Fibroblast of villous mesenchyme (primary cell): ENCODE results near the gene IL36B. TPM values are rescaled to one million over a fixed set of nuclear protein-coding genes. Genes with fewer than 3 reads are reported as not detected.

Source experiments
- DNase-seq: peaks from one replicate; pipeline ENCODE4 v3.0.0-alpha.2; 2010; ENCODE audit warnings: low read depth
- H3K4me3 ChIP-seq: 2 replicates; pipeline ENCODE4 v1.5.1; 2011; ENCODE audit warnings: low read depth, mild to moderate bottlenecking, low read length
- CTCF ChIP-seq: IDR thresholded peaks from 2 replicates; pipeline ENCODE4 v1.5.1; 2012; ENCODE audit warnings: low read depth, mild to moderate bottlenecking, low read length; ENCODE audit not compliant: insufficient read depth
- total RNA-seq: library from RNA; depleted of rRNA; stranded (reverse); fragments of >200 nt; gene quantifications from 2 replicates; pipeline ENCODE4 v1.2.3, GENCODE V29; 2012

IL36B gene
- total RNA-seq, 1 donor: not detected

GRCh38 chr2:113081488-113082210 lies 29.0 kb upstream of the IL36B start:
- no peak overlapping the region for H3K4me3 ChIP-seq
- TF ChIP-seq CTCF: no peak
- no peak for DNase-seq

- H3K4me3 ChIP-seq: no peak overlapping the region
- DNase-seq: peak; percentile 6
These were observed 27.5 kb upstream of the IL36B start for GRCh38 chr2:113080134-113080533.

GRCh38 chr2:113079131-113079530 lies 26.5 kb upstream of the IL36B start:
- no peak for DNase-seq
- TF ChIP-seq CTCF: no peak
- H3K4me3 ChIP-seq: no peak overlapping the region

More at GRCh38 chr2:113080134-113080533, 27.5 kb upstream of the IL36B start:
- TF ChIP-seq CTCF: peak; percentile 72

- no peak for DNase-seq
- no peak overlapping the region for H3K4me3 ChIP-seq
- TF ChIP-seq CTCF: no peak
These were observed 25.7 kb upstream of the IL36B start for GRCh38 chr2:113078350-113078839.

GRCh38 chr2:113077921-113078320 lies 25.3 kb upstream of the IL36B start:
- TF ChIP-seq CTCF: no peak
- H3K4me3 ChIP-seq: no peak overlapping the region

GRCh38 chr2:113076954-113077669 lies 24.4 kb upstream of the IL36B start:
- TF ChIP-seq CTCF: no peak
- no peak for DNase-seq
- no peak overlapping the region for H3K4me3 ChIP-seq

More at GRCh38 chr2:113077921-113078320, 25.3 kb upstream of the IL36B start:
- DNase-seq: no peak
